ENCODE results near the gene ITPKB.

Gene ITPKB

DNA sequence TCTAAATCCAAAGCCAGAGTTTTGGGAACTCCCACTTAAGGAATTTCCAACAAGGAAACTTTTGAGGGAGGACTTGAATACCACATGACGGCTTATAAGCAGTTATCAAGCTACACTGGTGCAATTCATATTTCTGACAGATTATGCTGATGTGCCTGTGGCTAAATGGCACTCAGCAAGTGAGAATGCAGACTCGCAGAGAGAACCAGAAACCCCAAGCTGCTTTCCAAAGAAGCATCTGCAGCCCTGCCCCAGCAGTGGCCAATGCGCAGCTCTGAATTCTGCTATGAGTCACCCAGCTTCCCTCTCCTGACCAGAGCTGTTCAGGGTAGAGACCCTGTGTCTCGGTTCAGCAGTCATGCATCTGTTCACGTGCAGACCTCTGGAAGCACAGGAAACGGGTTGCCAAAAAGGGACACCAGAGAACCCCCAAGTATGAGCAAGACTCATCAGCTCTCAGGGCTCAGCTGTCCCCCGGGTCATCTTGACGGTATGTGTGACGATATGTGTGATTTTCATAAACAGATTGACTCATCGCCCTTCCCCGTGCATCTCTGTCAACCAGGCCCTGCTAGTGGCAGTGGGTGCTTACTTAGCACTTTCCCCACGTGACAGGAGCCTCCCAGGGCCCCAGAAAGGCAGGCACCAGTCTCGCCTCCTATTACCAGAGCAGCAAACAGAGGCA lies 76.3 kb downstream of the ITPKB start:
- DNase-seq: peak; percentile 54 to 67 (median 64)

DNA sequence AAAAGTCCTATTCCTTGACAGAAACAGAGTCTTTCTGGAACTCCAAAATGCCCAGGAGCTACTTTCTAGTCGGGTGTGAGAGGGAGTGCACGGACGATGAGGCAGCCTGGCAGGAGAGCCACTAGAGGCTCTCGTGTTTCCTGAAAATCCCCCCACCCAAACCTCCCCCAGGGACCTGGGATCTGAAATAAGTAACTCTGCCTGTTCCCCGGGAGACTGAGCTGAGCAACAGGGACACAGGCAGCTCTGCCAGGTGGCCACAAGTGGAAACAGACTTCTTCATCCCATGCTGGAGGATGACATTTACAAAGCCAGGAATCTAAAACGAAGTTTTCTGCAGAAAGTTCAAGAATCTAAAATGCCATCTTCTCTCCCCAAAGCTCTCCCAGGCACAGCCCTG lies 77.1 kb downstream of the ITPKB start:
- no peak for DNase-seq

DNA sequence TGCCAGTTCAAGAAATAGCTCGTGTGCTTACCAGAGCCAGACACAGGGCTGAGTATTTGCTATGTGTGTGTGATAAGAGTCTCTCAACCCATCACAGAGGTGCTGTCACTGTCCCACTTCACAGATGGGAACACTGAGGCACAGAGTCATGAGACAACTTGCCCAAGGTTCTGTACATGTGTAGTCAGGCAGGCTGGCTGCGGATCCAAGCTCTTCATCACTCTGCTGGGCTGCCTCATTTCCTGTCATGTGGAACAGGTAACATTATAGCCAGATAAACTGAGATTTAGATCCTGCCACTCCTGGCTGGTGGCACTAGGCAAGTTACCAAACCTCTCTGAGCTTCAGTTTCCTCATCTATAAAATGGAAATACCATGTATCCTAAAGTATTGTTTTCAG lies 77.8 kb downstream of the ITPKB start:
- DNase-seq: no peak

DNA sequence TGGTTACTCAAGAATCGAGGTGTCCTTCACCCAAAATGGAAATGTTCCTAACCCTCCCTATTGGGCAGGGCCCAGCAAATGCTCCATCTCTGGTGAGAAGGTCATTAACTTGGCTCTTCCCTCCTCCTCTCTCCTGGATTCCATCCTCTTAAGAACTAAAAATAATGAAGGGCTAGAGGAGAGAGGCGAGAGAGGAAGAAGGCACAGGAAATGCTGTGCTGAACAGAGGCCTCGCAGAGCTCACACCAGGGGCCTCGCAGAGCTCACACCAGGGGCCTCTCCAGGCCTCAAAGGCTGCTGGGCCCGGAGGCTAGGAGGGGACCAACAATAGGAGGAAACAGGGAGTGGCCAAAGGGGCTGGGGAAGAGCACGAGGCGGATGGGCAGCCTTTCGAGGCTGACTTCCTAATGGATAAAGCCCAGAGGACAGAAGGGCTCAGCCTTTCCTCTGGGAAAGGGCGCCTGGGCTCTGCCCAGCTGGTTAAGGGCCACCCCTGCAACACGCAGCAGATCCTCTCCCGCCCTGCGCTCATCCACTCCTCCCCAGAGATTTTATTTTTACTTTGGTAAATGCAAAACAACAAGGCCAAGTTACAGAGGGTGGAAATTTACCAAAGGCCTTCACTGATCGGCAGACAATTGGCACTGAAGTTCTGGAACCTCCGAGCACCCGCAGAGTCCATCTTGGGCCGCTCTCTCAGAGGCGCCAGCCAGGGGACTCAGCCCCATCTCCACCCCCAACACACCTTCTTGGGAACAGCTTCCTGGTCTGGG lies 78.5 kb downstream of the ITPKB start:
- DNase-seq: no peak

DNA sequence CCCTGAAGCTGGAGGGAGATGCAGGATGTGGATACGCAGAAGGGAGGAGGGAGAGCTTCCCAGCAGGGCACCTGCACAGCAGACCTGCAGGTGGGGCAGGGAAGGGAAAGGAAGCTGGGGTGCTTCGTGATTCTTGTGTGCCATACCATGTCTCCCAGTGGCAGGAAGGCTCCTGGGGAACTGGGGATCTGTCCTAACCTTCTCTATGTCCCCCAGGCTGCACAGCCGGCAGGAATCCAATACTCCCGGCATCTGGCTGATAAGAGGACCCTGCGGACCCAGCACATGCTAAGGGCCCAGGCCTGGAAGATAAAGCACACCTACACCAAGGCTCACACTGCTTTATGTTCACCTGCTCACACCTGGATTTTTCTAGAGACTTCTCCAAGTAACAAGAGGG lies 79.4 kb downstream of the ITPKB start:
- no peak for DNase-seq

DNA sequence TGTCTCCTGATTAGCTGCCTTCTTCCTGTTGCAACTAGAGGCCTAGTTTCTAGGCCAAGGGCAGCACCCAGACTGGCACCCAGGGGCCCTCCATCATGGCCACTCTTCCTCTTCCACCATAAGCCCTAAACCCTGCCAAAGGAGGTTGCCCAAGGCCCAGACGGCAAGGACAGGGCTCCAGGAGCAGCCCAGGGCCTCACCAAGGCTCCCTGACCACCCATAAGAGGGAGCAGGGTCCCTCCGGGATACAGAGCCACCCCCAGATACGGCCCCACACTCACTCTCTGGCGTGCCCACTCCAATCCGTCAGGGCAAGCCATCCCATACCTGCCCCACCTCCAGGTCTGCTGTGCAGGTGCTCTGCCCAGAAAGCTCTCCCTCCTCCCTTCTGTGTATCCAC lies 79.9 kb downstream of the ITPKB start:
- DNase-seq: no peak

DNA sequence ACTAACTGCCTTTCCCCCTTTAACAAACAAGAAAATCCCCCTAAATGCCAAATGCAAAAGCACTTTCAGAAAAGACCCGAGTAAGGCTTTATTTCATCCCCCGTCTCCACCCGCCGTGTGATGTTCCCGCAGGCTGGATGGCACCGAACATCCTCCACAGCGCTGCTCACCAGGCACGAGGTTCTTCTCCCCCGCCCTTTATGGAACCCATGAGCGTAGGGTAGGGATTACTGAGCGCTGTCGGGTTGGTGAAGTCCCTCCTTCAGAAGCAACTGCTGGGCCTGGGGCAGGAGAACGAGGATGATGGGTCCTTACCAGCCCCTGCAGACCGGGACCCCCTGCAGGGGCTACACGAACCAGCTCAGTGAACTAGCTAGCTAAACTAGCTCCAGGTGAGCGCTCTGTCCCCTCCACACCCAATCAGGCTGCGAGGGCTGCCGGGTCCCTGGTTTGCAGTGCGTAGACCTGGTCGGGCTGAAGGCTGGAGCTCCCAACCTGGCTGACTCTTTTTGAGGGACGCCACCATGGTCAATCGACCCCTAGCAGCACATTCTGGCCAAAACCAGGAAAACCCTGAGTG lies 80.4 kb downstream of the ITPKB start:
- DNase-seq: no peak

DNA sequence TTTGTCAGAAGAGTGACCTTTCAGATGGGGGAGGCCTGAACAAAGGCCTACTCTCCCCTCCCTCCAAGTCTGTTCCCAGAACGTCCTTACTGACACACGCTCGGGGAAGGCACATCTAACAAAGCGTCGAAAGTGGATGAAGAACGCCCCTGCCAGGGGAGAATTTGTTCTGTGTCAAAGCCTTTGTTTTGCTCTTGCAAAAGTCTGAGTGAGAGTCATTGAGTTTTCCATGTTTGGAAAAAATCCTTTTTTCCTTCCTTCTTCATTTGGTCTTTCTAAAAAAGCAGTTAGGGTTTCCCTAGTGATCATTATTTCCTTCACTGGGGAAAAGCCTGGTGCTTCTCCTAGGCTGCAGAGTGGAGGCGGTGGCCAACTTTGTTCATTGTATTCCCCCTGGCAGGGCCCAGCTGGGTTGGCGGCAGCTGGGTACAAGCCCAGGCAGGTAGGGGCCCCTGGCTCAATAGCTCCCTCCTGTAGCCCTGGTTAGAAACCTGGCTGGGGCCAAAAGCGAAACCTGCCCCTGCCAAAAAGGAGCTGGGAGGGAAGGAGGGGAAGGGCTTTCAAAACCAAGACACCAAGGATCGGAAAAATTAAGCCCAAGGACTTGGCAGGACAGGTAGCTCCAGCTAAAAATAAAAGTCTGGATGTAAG lies 81.1 kb downstream of the ITPKB start:
- no peak for DNase-seq

DNA sequence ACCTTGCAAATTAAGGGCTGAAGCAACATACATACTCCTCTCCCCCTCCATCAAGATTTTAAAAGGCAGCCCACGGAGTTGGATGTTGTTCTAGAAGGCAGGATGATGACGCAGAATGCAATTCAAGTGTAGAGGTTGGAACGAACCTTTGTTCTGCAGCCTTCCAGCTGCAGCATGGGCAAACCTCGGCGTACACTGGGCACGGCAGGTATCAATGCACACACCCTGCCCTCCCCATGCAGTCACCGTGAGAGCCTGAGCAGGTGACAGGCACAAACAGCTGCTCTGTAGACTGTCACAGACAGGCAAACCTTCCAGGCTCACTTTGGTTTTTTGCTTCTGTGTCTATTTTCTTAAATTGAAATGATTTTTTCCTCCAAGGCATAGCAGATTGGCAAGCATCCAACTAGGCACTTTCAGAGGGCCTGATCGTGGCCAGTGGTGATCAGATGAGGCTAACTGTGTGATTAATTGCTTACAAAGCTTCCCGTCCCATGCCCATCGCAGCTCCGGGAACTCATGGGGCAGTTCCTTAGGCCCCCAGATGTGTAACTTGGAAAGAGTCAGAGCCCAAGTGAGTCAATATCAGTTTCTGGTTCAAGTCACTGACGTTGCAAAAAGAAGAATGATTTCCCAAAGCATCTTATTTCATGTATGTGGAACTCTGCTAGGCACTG lies 82.3 kb downstream of the ITPKB start:
- no peak for DNase-seq

DNA sequence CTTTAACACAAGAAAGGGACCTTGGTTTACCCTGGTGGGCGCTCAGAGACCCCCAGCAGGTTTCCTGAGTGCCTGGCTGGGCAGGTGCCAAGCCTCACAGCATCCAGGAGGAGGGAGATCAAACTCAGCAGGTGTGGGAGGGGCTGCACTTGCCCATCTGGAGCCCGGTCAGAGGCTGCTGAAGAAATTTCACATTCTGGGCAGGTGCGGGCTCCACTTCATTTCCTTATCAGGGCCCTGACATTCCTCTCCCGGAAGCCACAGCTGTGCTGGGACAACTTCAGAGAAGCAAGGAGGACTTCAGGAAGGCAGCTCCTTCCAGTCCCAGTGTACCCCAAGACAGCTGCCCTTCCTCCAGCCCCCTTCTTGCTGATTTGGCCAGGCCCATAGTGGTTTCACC lies 82.9 kb downstream of the ITPKB start:
- no peak for DNase-seq

DNA sequence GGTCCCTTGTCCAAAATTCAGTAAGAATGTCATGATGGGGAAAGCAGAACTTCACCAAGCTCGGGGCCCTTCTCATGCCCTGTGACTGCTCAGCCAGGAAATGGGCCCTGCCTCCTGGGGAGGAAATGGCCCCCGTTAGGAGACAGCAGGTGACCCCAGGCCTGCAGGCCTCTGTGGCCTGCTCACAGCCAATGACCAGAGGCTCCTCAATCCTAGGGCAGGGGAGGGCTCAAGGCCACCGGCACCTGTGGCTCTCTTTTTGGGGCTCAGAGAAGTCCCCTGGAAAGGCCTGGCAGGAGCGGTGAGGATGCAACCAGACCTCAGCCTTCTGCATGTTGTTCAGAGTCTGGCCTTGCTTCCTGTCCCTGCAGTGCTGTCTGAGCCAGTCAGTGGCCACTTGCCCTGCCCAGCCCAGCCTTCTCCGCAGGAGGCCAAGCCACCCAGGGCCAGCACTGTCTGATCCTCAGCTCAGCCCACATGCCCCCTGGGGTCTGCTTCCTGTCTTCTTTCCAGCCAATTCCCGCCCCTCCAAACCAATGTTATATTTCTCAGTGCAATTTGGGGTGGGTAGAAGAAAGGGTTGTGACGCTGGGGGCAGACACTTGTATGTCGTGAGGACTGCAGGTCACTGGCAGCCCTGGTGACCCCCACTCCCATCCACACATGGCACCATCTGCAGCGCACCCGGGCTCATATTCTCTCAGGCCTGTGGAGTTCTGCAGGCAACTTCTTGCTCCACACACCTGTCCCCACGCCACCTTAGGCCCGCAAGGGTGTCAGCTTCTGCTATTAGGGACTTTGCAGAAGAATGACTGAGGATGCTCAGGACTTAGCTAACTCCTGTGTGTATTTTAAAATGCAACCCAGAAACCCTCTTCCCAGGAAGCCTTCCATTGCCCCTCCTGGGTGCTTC lies 83.6 kb downstream of the ITPKB start:
- DNase-seq: no peak

DNA sequence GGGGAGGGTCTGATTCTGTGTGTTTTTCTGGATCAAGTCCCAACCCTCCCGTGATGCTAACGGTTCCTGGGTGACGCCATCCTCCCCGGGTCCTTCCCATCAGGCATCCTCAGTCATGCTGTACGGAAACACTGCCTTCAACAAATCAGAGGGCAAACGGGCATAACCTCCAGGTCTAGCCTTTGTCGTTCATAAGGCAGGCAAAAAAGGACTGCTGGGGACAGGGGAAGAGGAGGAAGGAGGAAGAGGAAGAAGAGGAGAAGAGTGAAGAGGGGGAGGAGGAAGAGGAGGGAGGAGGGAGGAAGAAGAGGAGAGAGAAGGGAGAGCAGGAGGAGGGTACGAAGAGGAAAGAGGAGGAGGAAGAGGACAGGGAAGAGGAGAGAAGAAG lies 84.4 kb downstream of the ITPKB start:
- DNase-seq: no peak

DNA sequence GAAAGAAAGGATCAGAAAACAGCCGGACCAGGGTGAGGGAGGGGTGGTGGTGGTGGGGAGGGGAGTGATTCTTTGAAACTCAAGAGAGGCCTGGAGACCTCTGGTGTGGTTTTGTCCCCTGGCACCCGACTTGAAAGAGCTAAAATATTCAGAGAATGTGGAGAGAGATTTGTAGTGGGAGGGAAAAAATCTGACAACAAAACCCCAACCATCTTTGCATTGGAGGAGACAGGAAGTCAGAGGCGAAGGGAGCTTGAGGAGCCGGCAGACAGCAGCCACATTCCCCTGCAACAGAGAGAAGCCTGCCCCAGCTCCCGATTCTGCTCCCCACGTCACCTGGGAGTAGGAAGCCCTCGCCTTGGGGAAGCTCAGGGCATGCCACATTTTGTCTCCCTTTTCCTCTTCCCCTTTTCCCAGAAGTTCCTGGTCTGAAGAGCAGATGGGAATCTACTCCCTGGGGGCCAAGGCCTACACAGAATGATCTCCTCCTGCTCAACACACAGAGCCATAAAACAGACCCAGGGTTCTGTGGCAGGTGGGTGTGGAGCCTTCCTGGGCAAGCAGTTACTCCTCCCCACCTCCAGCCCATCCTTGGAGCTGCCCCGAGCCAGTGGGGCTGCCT lies 84.9 kb downstream of the ITPKB start:
- no peak for DNase-seq

DNA sequence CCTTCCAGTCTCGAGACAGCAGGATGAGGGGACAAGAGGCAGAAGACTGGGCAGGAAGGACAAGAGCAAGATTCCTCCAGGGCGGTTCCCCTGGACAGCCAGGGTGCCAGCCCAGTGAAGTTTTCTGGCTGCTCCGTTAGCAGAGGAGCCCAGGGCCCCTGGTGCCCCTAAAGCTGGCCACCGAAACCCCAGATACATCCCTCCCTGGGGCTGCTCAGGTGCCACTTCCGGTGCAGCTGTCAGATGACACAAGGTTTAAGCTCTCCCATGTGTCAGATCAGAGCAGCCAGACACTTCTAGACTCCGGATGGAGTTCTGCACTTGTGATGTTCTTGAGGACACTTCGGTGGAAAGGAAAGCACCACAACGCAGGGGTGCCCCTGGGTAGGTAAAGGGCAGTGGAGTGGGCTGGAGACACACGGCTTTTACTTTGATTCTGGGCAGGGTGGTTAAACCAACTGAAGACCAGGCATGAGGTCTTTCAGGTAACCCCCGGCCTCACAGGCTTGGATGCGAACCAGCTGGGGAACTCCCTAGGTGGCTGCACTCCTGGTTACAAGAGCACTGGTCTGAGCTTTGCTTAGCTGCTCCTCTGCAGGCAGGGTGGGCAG lies 85.7 kb downstream of the ITPKB start:
- peak in 2 of 4 experiments; percentile 38 to 39 for DNase-seq

DNA sequence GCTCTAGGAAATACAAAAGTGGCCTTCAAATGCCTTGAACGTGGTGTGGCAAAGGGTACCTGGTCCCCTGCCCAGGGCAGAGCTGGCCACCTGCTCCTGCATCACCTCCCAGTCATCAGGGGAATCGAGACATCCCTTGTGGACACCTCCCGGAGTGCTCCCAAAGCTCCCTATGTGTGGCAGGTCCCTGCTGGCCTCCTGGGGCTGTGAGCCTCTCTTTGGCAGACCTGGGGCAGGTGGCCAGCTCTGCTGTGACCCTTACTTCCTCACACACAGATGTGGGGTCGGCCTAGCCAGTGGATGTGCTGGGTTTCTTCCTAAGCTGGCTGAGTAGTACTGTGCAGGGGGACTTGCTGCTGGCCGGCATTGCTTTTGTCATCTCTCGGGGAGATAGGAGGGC lies 86.5 kb downstream of the ITPKB start:
- DNase-seq: no peak

DNA sequence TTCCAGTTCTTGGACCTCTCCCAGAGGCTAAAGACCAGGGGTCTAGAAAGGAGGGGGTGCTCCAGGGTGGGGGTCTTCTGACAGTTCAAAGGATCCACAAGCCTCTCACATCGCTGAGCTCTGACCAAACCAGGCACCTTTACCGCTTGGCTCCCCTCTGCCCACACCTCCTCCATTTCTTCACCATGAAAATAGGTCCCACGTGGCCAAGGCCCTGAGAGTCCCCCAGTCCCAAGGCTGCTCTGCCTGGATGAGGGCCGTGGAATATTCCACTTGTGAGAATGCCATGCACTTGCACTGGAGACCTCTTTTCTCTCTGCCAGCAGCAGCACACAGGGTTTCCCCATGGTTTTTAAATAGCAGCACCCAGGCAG lies 87.4 kb downstream of the ITPKB start:
- DNase-seq: no peak

DNA sequence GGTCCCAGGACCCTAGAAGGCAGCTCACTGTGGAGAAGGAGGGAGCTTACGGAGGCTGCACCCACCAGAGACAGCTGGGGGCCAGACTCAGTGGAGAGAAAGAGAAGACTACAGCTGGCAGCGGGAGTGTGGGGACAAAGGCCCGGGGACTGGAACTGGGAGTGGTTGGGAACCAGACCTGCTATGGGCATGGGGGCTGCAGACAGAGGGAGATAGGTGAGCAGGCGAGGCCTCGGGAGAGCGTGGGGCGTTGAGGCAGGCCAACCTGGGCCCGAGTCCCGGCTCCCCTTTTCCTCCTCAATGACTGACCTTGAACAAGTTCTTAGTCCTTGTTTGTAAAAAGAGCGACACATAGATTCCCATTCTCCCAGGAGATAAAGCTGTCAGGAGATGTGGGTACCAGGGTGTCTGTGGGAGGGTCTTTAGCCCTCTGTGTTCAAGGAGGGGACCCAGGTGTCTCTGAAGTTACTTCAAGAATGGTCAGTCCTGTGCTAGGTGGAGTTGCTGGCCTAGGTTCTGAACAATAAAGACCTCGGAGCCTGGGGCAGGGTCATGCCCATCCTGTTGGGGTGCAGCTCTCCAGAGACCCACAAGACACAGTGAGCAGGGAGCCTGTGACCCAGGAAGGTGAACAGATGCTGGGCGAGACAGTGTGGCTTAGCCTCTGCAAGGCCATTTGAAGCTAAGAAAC lies 87.9 kb downstream of the ITPKB start:
- no peak for DNase-seq

DNA sequence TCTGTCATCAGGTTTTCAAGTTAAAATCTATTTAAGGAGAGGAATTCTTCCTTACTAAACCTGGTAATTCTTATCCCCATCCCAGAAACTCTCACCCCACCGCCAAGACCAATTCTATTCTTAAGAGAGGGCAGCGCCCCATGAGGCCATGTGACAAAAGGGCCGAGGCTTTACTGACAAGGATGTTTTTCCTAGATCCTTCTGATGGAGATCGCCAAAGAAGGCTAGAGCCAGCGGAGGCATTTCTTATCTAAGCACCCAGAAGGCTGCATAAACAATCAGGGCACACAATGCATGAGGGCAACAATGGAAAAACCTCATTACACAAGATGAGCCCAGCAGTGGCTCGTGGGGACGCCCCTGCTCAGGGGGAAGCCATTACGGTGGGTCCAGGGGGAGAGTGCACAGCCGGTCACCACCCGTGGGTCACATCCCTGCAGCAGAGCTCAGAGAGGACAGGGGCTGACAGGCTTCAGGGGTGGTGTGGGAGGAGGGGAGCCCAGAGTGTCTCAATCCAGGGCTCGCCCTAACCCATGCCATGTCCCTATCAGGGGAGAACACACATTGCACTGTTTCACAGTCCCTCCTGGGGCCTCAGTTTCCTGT lies 88.7 kb downstream of the ITPKB start:
- DNase-seq: no peak

DNA sequence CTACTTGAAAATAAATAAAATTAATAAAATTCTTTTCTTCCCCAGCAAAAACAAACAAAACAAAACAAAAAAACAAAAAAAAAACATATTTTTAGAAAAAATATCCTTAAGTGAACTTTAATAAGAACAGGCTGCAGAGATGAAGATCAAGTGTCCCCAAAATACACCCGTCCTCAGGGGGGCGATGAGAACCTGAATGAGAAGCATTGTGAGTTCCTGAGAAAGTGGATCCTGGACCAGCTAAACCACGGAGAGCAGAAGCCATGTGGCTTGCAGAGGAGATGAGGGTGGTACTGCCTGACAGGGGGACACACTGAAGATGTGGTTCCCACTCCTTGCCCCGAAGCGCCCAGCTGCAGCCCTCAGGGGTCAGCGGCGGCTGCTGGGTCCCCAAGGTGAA lies 89.3 kb downstream of the ITPKB start:
- DNase-seq: no peak

DNA sequence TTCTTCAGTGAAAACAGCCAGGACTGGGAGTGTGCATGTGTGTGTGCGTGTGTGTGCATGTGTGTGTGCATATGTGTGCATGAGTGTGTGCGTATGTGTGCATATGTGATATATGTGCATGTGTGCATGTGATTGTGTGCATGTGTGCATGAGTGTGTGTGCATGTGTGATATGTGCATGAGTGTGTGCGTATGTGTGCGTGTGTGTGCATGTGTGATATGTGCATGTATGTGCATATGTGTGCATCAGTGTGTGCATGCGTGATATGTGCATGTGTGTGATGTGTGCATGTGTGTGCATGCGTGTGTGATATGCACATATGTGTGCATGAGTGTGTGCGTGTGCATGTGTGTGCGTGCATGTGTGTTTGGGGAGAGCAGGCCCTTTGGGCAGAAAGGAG lies 89.8 kb downstream of the ITPKB start:
- no peak for DNase-seq
